ENCODE data around the gene TMEM59L.
A peak's percentile ranks its signal among the peaks of the same experiment; 100 is the strongest.

DNA sequence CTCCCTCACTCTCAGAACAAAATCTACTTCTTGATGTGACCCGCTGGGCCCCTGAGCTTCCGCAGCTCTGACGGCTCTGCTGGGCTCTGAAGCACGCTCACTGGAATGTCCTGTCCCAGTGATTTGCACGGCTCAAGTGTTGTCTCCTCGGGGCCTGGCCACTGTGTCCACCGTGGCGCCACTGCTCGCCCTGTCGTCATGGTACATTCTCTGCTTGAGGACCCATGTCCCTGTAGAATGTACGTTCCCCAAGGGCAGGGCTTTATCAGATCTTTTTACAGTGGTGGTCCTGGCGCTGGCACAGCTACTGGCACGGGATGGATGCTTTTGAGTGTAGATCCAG lies 36.3 kb downstream of the TMEM59L start:
- TF ChIP-seq, protein P1, sequence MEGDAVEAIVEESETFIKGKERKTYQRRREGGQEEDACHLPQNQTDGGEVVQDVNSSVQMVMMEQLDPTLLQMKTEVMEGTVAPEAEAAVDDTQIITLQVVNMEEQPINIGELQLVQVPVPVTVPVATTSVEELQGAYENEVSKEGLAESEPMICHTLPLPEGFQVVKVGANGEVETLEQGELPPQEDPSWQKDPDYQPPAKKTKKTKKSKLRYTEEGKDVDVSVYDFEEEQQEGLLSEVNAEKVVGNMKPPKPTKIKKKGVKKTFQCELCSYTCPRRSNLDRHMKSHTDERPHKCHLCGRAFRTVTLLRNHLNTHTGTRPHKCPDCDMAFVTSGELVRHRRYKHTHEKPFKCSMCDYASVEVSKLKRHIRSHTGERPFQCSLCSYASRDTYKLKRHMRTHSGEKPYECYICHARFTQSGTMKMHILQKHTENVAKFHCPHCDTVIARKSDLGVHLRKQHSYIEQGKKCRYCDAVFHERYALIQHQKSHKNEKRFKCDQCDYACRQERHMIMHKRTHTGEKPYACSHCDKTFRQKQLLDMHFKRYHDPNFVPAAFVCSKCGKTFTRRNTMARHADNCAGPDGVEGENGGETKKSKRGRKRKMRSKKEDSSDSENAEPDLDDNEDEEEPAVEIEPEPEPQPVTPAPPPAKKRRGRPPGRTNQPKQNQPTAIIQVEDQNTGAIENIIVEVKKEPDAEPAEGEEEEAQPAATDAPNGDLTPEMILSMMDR (IDR thresholded peaks at IDR 0.05 in 8 of 11, conservative IDR thresholded peaks at IDR 0.05 in 3 of 11), result no peak
- TF ChIP-seq POLR2AphosphoS5 (IDR thresholded peaks at IDR 0.05) (peak; percentile 39 to 62 (median 46)), POLR2A (IDR thresholded peaks at IDR 0.05) (no peak)

Measured in spleen (tissue), 7 donors.